Measurements from ENCODE around the gene LIN7A.

GRCh38 chr12:80920006-80920405 lies 17.7 kb downstream of the LIN7A start:
- TF ChIP-seq CTCF (IDR thresholded peaks at IDR 0.05; ENCODE audit: low read depth, low read length) (no peak), EZH2phosphoT487 (IDR thresholded peaks at IDR 0.05; ENCODE audit: low read depth) (no peak)

Data from OCI-LY3 (cell line).